Measurements from ENCODE around the gene PCBD2.

DNA sequence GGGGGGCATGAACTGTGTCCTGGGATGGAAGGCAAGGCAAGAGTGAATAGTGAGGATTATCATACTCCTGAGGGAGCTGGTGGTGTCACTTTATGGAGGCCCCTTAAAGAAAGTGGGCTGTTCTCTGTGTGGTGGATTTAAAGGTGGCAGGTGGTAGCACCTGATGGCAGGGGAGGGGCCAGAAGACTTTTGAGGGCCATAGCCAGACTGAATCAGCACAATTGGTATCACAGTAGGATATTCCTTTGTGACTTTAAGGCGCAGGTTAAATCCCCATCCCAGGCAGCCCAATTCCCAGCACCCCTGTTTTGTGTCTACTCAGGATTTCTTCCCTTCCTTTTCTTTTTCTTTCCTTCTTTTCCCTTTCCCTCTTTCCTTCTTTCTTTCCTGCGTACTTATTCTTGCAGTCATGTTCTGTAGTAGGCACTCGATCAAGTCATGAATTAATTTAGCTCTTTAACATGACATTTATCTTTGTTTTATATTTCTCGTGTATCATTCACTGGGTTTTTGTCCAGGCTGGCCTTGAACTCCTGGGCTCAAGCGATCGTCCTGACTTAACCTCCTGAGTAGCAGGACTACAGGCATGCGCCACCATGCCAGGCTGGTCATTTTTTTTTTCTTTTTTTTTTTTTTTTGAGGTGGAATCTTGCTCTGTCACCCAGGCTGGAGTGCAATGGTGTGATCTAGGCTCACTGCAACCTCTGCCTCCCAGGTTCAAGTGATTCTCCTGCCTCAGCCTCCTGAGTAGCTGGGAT, 11.0 kb upstream of the PCBD2 start:
- TF ChIP-seq CTCF (IDR thresholded peaks at IDR 0.05) (no peak), POLR2A (IDR thresholded peaks at IDR 0.05) (no peak), EP300 (IDR thresholded peaks at IDR 0.05) (no peak)

Data from ovary (tissue), 3 donors.